NCI-H1436 (cell line): ENCODE data around the gene PPP3CB.

Source experiments
- DNase-seq: peaks from one replicate; lab custom pipeline; 2025; lab: John Stamatoyannopoulos, UW

PPP3CB gene

DNA sequence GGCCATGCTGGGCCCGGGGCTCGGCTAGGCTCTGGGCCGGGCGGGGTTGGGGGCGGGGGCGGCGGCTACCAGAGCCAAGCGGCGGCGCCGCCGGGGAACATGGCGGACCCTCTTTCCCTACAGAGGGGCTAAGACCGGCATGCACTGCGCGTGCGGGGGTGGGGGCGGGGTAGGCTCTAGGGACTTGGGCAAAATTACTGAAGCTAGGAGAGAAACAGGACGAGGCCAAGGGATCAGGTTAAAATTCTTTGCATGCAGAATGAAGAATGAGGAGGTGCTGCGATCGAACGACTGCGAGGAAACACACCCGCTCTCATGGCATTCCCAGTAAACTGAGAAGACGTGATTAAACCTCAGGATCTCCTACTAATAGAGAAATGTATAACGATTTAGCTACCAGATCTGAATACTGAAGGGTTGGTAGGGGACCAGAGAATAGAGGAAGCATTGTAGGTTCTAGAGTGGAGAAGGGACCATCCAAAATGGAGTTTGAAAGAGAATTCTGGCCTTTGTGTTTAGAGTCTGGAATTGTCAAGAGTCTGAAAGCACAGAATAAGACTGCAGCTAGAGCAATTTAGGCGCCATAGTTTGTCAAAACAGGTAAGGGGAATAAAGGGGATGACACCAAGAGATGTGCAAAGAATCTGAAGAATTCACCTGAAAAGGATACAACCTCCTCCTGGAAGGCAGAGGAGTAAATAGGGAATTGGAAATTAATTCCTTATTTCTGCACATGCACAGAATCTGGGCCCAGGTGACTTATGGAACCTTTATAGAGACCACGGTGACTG is at the start of gene PPP3CB:
Gene PPP3CB (minus strand): TSS at position 141 of the 791 bp plus-strand sequence. CDS start 135 bp downstream, at position 6.
- DNase-seq, result peak; percentile 94

DNA sequence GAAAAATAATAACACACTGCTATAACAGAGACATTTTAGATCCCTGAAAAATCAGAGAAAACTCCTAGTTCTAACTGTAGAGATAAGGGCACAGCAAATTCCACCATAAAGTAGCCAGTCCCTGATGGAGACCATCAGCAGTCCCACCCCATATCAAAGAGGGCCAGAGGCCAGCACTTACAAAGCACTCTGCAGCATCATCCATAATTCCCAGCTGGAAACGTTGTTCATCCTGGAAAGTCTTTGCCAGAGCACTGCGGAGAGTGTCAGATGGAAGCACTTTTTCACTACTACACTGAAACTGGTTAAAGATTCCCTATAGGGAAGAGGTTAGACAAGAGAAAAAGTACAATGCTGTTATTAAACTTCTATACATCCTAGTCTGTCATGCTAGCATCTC is 49.5 kb upstream of the PPP3CB start:
- no peak for DNase-seq

DNA sequence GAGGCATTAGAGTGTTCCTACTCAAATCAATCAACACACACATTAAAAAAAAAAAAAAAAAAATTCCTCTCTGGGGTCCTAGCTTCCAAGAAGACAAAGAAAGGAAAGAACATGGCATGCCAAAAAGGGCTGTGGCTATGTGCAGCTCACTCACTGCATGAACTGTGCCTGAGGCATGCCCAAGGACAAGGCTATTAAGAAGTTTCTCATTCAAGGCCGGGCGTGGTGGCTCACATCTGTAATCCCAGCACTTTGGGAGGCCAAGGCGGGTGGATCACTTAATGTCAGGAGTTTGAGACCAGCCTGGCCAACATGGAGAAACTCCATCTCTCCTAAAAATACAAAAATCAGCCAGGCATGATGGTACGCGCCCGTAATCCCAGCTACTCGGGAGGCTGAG is 41.9 kb upstream of the PPP3CB start:
- DNase-seq, result no peak

DNA sequence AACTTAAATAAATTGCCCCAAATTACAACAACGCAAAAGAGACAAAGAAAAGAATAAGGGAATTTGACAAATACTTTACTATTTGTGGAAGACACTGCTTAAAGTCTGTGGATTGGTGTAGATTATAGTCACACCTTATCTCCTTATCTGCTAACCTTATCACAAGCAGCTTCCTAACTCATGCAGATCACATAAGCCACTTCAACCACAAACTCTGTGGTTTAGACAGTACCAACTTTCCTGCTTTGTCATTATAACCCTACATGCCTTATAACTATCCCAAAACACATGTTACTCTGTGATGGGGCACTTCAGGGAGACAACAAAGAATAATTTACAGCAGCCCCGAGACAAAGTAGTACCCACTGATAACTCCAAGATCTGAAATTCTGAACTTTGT is 41.5 kb upstream of the PPP3CB start:
- no peak for DNase-seq

DNA sequence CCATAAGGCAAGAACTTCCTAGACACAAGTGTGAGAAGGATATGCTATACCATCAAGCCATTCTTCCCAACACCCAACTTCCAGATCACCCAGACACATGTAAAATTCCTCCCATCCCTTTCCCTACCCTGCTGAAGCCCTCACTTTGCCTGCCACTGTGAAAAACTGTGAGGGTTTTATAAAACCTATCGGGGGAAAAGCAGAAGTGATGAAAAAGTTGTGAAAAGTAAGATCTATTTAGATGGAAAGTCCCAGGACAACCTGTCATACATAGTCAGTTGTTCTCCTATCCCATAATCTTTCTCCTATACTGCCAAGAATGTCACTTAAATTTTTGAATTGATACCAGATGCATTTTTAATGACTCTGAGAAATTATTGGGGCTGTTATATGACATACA is 39.0 kb upstream of the PPP3CB start:
- DNase-seq, result no peak

DNA sequence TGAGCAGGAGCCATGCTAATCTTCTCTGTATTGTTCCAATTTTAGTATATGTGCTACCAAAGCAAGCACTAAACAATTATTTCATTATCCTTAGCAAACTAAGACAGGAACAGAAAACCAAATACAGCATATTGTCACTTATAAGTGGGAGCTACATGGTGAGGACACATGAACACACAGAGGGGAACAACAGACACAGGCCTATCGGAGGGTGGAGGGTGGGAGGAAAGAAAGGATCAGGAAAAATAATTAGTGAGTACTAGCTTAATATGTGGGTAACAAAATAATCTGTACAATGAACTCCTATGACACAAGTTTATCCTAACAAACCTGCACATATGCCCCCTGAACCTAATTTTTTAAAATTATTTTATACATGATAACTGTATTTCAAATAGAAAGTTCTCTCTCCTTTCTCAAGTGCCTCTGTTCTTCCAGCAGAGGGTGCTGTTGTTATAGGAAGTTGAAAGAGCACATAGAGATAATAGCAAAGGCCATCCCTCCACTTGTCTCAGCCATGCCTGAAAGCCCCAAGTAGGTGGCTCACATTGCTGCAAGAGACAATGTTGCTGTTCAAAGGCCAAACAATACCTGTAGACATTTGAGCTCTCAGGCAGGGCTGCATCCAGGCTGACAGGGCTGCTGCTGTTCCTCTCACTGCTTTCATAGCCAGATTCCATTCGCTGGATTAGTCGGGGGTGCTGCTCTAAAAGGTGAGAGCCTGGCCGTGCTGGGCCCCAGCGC is 33.4 kb upstream of the PPP3CB start:
- DNase-seq, result peak; percentile 78

DNA sequence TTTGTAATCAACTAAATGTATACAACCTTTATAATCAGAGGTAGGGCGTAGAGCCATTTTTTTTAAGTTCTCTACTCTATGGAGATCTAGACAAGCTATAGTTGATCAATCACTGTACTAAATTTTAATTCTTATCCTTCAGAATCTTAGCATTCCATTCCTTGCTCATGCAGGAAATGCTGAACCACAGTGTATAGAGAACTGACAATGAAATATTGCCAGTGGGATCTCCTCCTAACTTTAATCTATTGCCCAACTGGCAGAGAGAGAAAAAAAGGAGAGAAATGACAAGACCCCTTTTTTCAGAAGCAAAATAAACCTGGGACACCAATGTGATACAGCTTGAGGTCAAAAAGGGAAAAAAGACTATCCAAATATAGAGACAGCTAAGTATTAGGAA is 26.4 kb upstream of the PPP3CB start:
- no peak for DNase-seq

DNA sequence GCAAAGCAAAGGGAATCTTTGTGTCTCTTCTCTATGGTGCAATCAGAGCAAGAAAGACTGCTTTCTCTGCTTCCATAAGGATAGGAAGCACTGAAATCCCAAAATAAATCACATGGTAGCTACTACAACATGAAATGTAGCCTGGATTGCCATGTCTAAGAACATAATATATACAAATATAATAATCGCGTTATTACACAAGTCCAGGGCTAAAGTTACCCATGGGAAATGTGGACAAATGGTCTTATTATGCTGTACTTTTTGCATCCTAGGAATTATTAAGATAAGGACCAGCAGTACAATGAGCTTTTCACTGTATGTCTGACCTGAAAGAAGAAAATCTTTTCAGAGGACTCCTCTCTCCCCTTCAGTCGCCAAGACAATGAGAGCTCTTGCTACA is 23.5 kb upstream of the PPP3CB start:
- DNase-seq, result no peak

DNA sequence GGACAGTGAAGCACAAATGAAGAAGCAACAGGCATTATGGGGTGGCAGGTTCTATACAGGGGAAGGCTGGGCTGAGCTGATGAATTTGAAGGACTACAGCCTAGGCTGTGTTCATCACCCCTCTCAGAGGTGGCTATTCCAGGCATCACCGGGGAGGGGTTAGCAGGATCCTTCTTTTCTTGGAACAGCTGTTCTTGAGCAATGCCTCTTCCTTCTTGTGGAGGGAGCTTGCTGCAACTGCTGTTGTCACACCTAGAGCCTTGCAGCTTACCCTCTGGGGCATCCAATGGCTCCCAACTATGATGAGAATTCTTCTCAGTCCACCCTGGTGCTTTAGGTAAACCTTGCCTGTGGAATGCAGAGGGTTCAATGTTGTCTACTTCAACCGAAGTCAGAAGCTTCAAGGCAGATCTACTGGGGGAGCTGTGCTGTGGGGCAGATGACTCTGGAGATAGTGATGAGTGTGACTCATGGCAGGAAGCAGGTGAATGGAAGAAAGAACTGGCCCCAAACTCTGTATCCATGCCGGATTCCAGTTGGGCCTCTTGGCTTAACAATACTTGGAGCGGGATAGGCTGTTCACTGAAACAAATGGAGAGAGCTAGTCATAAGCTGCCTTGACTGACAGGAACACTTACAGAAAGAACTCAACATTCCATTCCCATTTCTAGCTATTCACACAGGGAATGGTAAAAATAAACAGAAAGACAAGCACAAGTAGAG is 21.5 kb upstream of the PPP3CB start:
- DNase-seq, result no peak

DNA sequence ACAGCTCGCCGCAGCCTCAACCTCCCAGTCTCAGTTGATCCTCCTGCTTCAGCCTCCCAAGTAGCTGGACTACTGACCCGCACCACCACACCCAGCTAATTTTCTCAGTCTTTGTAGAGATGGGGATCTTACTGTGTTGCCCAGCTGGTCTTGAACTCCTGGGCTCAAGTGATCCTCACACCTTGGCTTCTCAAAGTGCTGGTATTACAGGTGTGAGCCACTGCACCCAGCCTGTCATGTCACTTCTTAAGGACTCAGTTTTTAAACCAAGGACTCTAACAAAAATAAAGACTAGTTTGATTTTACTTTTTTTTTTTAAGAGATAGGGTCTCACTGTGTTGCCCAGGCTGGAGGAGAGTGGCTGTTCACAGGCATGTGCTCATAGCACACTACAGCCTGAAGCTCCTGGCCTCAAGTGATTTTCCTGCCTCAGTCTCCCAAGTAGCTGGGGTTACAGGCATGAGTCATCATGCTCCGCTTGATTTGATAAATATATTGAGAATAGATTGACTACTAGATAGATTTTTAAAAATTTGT is 16.5 kb upstream of the PPP3CB start:
- no peak for DNase-seq

DNA sequence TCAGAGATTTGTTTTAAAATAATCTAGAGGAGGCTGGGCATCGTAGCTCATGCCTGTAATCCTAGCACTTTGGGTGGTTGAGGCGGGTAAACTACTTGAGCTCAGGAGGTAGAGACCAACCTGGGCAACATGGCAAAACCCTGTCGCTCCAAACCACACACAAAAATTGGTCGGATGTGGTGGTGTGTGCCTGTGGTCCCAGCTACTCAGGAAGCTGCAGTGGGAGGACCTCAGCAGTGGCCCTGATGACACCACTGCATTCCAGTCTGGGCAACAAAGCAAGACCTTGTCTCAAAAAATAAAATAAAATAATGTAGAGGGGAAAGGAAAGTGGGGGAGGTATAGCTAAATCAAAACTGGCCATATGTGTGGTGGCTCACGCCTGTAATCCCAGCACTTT is 13.9 kb upstream of the PPP3CB start:
- DNase-seq, result no peak

DNA sequence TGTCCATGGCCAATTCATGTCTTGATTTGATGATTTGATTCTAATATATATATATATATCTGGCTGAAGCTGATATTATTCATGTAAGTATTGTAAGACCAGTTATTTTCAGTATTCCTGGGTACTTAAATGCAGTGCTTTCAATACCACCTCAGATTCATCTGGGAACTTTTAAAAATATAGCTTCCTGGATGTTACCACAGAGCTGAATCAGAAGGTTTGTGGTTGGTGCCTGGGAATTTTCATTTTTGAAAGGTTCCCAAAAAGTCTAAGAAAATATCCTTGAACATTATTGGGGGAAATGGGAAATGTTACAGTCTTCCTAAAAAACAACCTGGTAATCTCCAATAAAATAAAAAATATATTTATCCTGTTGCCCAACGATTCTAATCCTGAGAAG is 10.7 kb upstream of the PPP3CB start:
- no peak for DNase-seq

DNA sequence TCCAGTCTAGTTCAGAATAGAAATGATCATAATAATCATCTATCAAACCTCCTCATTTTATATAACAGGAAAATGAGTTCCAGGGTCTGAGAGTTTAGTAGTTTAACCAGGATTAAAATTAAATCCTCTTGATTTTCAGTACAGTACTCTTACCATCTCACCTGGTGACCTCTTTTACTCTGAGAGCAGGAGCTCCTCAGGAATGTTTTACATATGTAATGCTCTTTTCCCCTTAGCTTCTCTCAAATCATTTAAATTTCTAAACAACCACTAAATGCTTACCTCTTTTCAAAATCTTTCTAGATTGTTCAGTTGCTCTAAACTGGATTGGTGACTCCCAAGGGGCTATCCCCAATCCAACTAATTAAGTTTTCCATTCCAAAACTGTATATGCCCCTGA is 10.2 kb upstream of the PPP3CB start:
- DNase-seq, result no peak

DNA sequence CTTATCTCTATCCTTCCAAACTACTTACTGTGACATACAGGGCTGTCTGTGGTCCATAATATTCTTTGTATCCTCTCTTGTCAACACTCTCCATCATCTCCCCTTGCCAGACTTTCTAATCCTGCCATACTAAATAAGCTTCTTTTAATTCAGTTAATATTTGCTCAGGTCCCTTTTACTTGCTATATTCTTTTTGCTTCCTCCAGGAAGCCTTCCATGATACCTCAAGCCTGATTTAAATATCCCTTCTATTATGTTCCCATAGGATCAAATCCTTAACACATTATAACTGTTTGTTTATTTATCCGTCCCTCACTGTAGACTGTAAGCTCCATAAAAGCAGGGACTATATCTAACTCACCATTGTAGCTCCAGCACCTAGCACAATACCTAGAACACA is 7.2 kb upstream of the PPP3CB start:
- no peak for DNase-seq

DNA sequence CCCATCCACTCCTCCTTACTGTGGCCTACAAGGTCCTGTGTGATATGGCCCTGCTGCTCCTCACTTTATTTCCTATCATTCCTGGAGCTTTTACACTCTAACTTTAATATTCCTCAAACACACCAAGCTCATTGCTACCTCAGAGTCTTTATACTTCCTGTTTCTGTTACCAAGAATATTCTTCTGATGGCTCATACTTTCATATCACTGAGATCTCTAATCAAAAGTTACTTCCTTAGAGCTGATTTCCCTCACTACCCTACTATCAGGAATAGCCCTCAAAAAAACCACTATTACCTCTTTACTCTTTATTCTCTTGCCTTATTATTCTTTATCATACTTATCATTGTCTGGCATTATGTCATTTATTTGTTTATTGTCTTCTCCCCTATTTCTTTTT is 5.8 kb upstream of the PPP3CB start:
- DNase-seq, result no peak

DNA sequence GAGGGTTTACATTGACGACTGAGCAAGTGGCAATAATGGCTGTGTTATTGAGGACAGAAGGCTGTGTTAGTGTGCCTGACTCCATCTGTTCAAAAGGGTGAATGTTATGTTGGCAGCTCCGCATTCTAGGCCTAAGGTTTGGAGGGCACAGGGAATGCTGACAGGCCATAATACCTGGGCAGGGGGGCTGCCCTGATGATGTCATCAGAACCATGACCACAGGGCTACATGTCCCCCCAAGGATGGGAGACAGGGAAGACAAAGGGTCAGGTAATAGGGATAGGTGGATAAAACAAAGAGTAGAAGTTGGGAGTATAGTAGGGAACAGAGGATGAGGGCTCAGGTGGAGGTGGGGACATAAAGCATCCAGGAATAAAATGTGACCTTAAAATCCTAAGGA is 1.8 kb upstream of the PPP3CB start:
- DNase-seq, result no peak

DNA sequence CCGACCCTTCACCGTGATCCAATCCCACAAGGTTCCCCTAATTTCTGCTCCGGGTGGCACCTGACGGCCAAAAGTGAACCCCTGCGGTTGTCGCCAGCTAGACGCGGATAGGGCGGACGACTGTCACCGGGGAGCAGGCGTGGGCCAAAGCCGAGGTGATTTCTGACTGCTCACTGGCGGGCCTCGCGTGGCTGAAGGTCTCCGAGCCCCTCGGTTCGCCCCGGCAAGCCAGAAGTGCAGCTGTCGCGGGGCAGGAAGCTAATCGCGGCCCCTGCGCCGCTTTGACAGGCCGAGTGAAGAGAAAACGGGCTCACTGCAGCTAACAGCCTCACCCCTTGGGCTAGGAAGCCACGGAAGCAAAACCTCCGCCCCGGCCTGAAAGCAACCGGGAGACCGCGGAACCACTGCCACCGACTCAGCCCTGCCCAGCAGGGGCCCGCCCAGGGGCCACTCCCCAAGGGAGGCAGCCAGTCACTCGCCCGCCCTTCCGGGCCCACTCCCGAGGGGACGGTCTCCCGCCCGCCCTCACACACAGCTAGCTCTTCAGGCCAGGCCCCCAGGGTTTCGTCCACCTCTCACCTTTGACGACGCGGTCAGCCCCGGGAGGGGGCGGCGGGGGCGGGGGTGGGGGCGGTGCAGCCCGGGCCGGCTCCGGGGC is 469 bp downstream of the PPP3CB start:
- peak; percentile 77 for DNase-seq

DNA sequence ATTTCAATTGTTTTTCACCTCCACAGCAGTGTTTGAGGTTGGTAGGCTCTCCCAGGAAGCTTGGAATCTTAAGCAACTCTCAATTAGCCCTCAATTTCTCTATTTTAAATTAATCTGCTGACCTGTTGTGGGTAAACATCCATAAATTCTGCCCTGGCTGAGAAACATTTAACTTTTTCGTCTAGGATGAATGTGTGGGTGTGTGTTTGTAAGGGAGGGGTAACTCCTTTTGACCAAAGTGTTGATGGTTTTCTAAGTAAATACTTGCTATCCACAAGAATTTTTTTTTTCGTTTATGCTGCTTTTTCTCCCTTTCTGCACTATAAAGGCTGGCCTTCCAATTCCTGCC is 973 bp downstream of the PPP3CB start:
- DNase-seq, result no peak

DNA sequence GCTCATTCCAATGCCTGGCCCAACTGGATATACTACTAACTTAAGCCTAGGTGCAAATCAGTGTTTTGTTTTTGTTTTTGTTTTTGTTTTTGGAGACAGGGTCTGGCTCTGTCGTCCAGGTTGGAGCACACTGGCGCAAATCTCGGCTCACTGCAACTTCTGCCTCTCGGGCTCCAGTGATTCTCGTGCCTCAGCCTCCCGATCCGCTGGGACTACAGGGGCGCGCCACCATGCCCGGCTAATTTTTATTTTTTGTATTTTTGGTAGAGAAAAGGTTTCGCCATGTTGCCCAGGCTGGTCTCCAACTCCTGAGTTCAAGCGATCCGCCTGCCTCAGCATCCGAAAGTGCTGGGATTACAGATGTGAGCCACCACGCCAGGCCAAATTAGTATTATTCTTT is 1.6 kb downstream of the PPP3CB start:
- no peak for DNase-seq

DNA sequence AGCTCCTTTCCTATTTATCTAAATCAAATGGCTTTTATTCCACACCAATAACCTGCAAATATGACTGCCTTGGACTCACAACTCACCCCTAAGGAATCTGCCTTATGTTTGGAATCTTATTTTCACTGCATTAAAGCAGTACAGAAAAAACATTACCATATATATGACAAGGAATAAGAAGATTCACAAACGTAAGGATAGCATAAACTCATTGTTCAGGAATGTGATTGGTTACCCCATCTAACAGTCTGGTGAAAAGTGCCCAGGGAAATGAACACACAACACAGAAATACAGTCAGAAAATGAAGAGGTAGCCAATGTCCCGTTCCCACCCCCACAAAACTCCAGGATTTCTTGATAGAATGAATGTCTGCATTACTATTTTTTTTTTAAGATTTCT is 2.0 kb downstream of the PPP3CB start:
- DNase-seq, result no peak

DNA sequence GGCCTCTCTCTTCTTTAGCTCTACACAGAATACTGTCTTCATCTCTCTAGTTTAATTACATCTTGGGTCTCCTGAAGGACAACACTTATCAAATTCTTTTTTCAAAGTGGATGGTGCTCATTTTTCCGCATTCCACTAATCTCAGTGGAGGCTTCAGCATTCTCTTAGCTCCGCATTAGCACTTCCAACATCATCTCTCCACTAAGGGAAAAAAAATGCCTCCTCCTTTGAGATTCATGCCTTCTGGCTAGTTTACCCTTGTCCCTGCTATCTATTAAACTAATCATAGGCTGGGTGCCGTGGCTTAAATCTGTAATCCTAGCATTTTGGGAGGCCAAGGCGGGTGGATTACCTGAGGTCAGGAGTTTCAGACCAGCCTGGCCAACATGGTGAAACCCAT is 9.2 kb downstream of the PPP3CB start:
- DNase-seq, result no peak

DNA sequence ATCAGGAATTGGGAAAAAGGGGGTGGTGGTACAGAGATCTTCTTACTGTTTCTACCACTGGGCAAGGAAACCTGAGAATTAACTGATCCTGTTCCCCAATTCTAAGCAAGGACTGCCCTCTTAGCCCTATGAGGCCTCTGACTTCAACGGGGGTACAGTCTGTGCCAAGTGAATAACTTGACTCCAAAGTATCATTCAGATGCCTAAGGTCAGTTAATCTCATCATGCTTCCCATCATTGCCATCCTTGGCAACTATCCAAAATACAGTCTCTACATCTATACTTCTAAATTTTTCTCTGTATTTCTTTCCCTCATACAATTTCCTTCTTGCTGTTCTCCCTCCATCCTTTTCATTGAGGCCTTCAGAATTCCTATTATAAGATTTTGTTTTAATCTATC is 10.5 kb downstream of the PPP3CB start:
- DNase-seq, result no peak
